AG09309 (cell line): ENCODE data around the gene ATP2B2.
"Not testable (repeated sequence)": the region's sequence is repeated elsewhere in the genome, so short reads cannot be mapped to it uniquely, and the experiment has no call there.

Experiments used
- DNase-seq: peaks from one replicate; pipeline ENCODE4 v3.0.0-alpha.2; 2010; ENCODE audit warnings: low read depth
- H3K4me3 ChIP-seq: 2 replicates; pipeline ENCODE4 v1.5.1; 2011; ENCODE audit warnings: mild to moderate bottlenecking, low read depth, low read length, moderate library complexity; ENCODE audit not compliant: control insufficient read depth
- TF ChIP-seq, protein P1 (sequence below): IDR thresholded peaks from 2 replicates; pipeline ENCODE4 v1.5.1; 2011; ENCODE audit warnings: mild to moderate bottlenecking, low read depth, low read length, inconsistent platforms; ENCODE audit not compliant: insufficient read depth, control insufficient read depth; ENCODE audit errors: missing control alignments

The ATP2B2 gene

GRCh38 chr3:10299175-10299574 is 206.2 kb downstream of the ATP2B2 start:
- TF ChIP-seq, protein P1, sequence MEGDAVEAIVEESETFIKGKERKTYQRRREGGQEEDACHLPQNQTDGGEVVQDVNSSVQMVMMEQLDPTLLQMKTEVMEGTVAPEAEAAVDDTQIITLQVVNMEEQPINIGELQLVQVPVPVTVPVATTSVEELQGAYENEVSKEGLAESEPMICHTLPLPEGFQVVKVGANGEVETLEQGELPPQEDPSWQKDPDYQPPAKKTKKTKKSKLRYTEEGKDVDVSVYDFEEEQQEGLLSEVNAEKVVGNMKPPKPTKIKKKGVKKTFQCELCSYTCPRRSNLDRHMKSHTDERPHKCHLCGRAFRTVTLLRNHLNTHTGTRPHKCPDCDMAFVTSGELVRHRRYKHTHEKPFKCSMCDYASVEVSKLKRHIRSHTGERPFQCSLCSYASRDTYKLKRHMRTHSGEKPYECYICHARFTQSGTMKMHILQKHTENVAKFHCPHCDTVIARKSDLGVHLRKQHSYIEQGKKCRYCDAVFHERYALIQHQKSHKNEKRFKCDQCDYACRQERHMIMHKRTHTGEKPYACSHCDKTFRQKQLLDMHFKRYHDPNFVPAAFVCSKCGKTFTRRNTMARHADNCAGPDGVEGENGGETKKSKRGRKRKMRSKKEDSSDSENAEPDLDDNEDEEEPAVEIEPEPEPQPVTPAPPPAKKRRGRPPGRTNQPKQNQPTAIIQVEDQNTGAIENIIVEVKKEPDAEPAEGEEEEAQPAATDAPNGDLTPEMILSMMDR = peak; percentile 16
- no peak overlapping the region for H3K4me3 ChIP-seq
- no peak for DNase-seq

DNA sequence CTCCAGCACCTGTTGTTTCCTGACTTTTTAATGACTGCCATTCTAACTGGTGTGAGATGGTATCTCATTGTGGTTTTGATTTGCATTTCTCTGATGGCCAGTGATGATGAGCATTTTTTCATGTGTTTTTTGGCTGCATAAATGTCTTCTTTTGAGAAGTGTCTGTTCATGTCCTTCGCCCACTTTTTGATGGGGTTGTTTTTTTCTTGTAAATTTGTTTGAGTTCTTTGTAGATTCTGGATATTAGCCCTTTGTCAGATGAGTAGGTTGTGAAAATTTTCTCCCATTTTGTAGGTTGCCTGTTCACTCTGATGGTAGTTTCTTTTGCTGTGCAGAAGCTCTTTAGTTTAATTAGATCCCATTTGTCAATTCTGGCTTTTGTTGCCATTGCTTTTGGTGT is 207.3 kb downstream of the ATP2B2 start:
- DNase-seq, H3K4me3 ChIP-seq: not testable (repeated sequence)

- no peak overlapping the region for H3K4me3 ChIP-seq
- TF ChIP-seq, protein P1 = no peak
- DNase-seq = no peak
Measured at GRCh38 chr3:10294030-10294586, 211.3 kb downstream of the ATP2B2 start.

DNA sequence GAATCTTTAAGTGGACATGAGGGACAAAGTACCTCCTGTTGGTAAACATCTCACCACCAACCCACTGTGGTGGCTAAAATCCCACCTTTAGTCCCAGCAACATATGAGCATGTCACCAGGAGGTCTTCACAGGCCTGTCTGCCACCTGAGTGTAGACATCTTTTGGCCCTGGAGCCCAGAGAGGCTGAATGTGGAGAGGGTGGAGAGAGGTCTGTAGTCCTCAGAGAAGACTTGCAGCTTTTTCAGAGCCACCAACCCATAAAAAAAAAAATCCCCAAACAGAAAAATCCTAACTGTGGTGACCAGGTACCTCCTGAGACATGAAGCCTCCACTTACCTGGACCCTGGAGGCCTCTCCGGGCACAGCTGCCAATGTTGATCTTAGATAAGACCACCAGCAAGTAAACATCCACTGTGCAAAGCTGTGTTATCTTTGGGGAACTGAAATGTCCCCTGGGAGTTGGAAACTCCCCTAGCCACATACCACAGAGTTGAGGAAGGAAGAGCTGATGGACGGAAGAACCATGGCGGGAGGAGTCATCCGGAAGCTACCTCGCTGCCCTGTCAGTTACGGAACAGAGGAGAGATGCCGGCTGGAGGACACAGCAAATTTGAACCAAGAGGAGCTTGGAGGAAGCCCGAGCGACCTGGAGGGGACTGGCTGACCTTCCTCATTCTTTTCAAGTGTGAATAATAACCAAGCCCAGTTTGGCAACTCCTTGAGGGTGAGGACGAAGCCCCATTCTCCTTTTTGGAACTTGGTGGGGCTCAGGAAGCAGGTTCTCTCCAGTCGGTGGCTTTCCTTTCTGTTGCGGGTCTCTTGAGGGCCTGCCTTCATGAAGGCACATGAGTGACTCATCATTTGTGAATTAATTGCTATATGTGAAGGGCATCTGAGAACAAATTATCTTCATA is 212.6 kb downstream of the ATP2B2 start, which contains the start of gene GHRL:
Gene GHRL, minus strand, starts transcription at position 443 of the 915 bp plus-strand sequence. CDS start 2,767 bp downstream, outside the sequence.
- H3K4me3 ChIP-seq = no peak within 1 kb of the TSS
- no peak for DNase-seq
- TF ChIP-seq, protein P1 = no peak

DNA sequence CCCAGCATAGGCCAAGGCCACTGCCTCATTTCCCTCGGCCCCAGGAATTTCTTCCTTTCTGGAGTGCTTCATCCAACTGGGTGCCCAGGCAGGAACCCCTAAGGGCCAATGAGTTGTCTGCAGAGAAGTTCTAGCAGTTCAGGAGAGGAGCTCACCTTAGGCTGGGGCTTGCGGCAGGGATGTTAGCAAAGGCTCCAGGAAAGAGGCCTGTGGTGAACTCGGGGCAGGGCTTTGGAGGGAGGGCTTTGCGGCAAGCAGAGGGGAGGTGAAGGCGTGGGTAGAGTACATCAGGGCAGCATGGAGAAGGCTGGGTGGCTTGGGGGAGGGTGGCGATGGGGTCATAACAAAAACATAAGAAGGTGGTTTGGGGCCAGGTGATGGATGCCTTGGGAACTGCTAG is 213.7 kb downstream of the ATP2B2 start:
- no peak overlapping the region for H3K4me3 ChIP-seq
- DNase-seq = no peak
- TF ChIP-seq, protein P1 = no peak

DNA sequence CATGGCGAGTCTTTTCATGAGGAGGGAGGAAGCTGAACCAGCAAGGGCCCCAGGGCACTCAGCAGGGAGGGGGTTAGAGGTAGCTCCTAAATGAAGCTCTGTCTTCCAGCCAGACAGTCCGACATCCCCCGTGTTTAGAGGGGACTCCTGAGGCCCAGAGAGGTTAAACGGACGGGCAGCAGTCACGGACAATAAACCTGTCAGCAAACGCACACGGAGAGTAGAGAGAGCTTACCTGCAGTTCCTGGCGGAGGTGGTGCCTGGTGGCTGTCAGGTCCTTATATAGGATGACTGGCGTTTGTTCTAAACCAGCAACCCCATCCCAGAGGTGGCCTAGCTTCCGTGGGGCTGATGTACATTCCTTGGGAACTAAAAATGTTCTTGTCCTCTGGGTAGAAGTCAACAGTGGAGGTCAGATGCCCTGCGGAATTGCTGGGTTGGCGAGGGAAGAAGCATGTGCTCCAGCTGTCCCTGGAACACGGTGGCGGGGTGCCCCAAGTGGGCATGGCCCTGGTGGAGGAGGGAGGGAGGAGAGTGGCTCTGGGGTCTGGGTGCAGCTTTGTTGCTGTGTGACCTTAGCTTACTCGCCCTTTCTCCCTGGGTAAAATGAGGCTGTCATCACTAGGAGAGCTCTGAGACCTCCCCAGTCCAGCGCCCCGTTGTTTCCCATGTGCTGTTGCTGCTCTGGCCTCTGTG is 214.8 kb downstream of the ATP2B2 start:
- TF ChIP-seq, protein P1 = no peak
- H3K4me3 ChIP-seq = no peak overlapping the region
- DNase-seq = no peak

DNA sequence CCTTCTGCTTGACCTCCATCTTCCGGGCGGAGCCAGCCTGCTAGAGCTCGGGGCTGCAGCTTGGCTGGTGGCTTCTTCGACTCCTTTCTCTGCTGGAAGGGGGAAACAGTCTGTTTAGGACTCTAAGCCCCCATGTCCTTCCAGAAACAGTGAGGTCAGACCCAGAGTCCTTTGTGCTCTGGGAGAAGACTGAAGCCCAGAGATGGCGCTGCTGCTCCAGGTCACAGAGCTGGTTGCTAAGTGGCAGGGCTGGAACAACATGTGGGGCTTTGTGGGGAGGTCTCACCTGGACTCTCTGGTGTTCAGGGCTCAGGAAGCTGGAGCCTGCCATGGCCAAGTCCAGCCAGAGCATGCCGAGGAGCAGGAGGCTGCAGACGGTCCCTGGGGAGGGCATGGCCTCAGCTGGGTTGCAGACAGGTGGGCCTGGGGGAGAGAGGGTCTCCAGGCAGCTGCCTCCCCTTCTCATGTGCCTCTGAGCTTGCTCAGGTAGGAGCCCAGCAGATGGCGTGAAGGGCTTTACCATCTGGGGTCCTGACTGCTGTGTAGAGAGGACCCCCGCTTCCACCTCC is 215.5 kb downstream of the ATP2B2 start:
- H3K4me3 ChIP-seq = no peak overlapping the region
- no peak for DNase-seq
- TF ChIP-seq, protein P1 = no peak
